ENCODE measurements around the gene MAP3K10. TPM values are rescaled to one million over a fixed set of nuclear protein-coding genes. Genes with fewer than 3 reads are reported as not detected.

The MAP3K10 gene
- polyA plus RNA-seq, 1 of the 3 experiments (the other 2 are of a cell fraction), result 10.7 TPM

DNA sequence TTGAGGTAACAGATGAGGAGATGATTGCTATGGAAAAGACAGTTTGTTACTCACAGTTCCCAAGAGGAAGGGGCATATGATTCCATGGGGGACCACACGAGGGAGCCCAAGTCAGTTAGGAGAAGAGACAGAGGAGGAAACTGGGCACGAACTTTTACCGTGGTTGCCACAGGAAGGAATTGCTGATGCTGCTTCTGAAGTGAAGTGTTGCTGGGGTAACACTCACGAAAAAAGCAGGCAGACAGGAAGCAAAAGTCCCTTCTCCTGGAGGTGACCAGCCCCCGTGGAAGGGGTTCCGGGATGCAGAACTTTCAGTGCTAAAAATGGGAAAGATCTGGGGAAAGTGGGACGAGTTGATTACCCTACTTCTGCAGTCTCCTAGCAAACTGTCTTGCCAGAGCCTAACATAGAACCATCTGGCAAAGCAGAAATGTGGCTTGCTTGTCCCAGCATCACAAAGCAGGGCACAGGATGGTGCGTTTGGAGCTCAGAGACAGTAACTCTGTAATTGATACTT lies 35.4 kb upstream of the MAP3K10 start:
- H3K9me3 ChIP-seq, result no peaks in the 10 kb centered on the region
- no peaks in the 10 kb centered on the region for H3K27me3 ChIP-seq (ENCODE audit: insufficient read depth)
- no peak overlapping the region for H2AFZ ChIP-seq (ENCODE audit: low read depth)
- H3K9me2 ChIP-seq, result no peaks in the 10 kb centered on the region
- no peak overlapping the region for H3K27ac ChIP-seq (ENCODE audit: low read depth in 2 of 2, low read length in 1 of 2)
- H3K4me2 ChIP-seq, result no peak overlapping the region
- ChIA-PET POLR2A (no interaction called here), CTCF (interaction anchor here (2.2 kb wide), 1 partner anchor 62 kb away, joined by 7 read pairs; the partner anchor contains the start of gene TTC9B)
- no peak for DNase-seq
- H3F3A ChIP-seq (replicated peaks; ENCODE audit: insufficient read depth), result peaks cover 4% of the 10 kb centered on the region
- no peaks in the 10 kb centered on the region for H3K36me3 ChIP-seq (replicated peaks in 1 of 2; ENCODE audit: control insufficient read depth in 1 of 2, insufficient read depth in 2 of 2, low read length in 1 of 2)
- WGBS (ENCODE audit: low lambda C conversion rate), result 35% methylated on average over 8 of the region's 8 CpGs
- H3K4me3 ChIP-seq (ENCODE audit: low read depth in 2 of 2, low read length in 1 of 2), result no peak overlapping the region
- H3K79me2 ChIP-seq (ENCODE audit: insufficient read depth), result no peaks in the 10 kb centered on the region
- peak; percentile 35 for TF ChIP-seq RAD21 (IDR thresholded peaks at IDR 0.05; ENCODE audit: low read length)
- TF ChIP-seq, protein P1, sequence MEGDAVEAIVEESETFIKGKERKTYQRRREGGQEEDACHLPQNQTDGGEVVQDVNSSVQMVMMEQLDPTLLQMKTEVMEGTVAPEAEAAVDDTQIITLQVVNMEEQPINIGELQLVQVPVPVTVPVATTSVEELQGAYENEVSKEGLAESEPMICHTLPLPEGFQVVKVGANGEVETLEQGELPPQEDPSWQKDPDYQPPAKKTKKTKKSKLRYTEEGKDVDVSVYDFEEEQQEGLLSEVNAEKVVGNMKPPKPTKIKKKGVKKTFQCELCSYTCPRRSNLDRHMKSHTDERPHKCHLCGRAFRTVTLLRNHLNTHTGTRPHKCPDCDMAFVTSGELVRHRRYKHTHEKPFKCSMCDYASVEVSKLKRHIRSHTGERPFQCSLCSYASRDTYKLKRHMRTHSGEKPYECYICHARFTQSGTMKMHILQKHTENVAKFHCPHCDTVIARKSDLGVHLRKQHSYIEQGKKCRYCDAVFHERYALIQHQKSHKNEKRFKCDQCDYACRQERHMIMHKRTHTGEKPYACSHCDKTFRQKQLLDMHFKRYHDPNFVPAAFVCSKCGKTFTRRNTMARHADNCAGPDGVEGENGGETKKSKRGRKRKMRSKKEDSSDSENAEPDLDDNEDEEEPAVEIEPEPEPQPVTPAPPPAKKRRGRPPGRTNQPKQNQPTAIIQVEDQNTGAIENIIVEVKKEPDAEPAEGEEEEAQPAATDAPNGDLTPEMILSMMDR (IDR thresholded peaks at IDR 0.05), result peak; percentile 39; the same call in 1 of the 2 replicates
- TF ChIP-seq, protein P2, sequence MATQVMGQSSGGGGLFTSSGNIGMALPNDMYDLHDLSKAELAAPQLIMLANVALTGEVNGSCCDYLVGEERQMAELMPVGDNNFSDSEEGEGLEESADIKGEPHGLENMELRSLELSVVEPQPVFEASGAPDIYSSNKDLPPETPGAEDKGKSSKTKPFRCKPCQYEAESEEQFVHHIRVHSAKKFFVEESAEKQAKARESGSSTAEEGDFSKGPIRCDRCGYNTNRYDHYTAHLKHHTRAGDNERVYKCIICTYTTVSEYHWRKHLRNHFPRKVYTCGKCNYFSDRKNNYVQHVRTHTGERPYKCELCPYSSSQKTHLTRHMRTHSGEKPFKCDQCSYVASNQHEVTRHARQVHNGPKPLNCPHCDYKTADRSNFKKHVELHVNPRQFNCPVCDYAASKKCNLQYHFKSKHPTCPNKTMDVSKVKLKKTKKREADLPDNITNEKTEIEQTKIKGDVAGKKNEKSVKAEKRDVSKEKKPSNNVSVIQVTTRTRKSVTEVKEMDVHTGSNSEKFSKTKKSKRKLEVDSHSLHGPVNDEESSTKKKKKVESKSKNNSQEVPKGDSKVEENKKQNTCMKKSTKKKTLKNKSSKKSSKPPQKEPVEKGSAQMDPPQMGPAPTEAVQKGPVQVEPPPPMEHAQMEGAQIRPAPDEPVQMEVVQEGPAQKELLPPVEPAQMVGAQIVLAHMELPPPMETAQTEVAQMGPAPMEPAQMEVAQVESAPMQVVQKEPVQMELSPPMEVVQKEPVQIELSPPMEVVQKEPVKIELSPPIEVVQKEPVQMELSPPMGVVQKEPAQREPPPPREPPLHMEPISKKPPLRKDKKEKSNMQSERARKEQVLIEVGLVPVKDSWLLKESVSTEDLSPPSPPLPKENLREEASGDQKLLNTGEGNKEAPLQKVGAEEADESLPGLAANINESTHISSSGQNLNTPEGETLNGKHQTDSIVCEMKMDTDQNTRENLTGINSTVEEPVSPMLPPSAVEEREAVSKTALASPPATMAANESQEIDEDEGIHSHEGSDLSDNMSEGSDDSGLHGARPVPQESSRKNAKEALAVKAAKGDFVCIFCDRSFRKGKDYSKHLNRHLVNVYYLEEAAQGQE (IDR thresholded peaks at IDR 0.05; ENCODE audit: low read depth, low read length), result no peak
- TF ChIP-seq SMC3 (IDR thresholded peaks at IDR 0.05; ENCODE audit: low read depth, low read length), result peak; percentile 26; the same call in 1 of the 2 replicates
- no peak for TF ChIP-seq GABPA (IDR thresholded peaks at IDR 0.05; ENCODE audit: low read depth)
- no peak for TF ChIP-seq SIN3A (IDR thresholded peaks at IDR 0.05; ENCODE audit: borderline replicate concordance, low read depth, low read length)
- TF ChIP-seq MEF2A (IDR thresholded peaks at IDR 0.05; ENCODE audit: borderline replicate concordance, low read depth), result no peak
- TF ChIP-seq MXI1 (IDR thresholded peaks at IDR 0.05; ENCODE audit: low read depth, low read length), result no peak
- TF ChIP-seq TCF12 (IDR thresholded peaks at IDR 0.05), result no peak
- no peak for TF ChIP-seq EZH2phosphoT487 (IDR thresholded peaks at IDR 0.05; ENCODE audit: borderline replicate concordance, low read depth)
- TF ChIP-seq, protein P3, sequence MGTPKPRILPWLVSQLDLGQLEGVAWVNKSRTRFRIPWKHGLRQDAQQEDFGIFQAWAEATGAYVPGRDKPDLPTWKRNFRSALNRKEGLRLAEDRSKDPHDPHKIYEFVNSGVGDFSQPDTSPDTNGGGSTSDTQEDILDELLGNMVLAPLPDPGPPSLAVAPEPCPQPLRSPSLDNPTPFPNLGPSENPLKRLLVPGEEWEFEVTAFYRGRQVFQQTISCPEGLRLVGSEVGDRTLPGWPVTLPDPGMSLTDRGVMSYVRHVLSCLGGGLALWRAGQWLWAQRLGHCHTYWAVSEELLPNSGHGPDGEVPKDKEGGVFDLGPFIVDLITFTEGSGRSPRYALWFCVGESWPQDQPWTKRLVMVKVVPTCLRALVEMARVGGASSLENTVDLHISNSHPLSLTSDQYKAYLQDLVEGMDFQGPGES (IDR thresholded peaks at IDR 0.05; ENCODE audit: low read depth, low read length), result no peak
- no peaks in the 10 kb centered on the region for H4K20me1 ChIP-seq (ENCODE audit: insufficient read depth)
- no peak overlapping the region for H3K9ac ChIP-seq
- no peaks in the 10 kb centered on the region for H3K4me1 ChIP-seq (ENCODE audit: control insufficient read depth in 1 of 2, insufficient read depth in 2 of 2, low read depth in 1 of 2, low read length in 1 of 2)

Data from SK-N-SH (cell line).